Suprapubic skin (tissue), 3 donors: ENCODE results near the gene FOXP4.

ENCODE experiments used
- CTCF ChIP-seq, 2 donors: fragments of 200-600 bp in 1 of 2; fragments of 450-650 bp in 1 of 2; sonication (generic) in 1 of 2; IDR thresholded peaks; one replicate each; pipeline ENCODE4 v1.5.1; 2016 to 2019; ENCODE audit warnings: antibody characterized with exemption in 2 of 2, mild to moderate bottlenecking in 1 of 2, moderate library complexity in 1 of 2
- POLR2A ChIP-seq, 2 donors: fragments of 450-650 bp; IDR thresholded peaks; one replicate each; pipeline ENCODE4 v1.6.1; 2017; ENCODE audit warnings: antibody characterized with exemption in 2 of 2, mild to moderate bottlenecking in 2 of 2, moderate library complexity in 2 of 2

- TF ChIP-seq CTCF (IDR thresholded peaks at IDR 0.05) (no peak), POLR2A (IDR thresholded peaks at IDR 0.05) (no peak)
These were observed 79.8 kb downstream of the FOXP4 start for GRCh38 chr6:41626022-41626421.
